ENCODE results near the gene AGBL4.

Gene AGBL4

GRCh38 chr1:48807554-48808260, 1216.0 kb downstream of the AGBL4 start:
- TF ChIP-seq CTCF (IDR thresholded peaks at IDR 0.05; ENCODE audit: low read depth, low read length): no peak

GRCh38 chr1:48803474-48803873, 1220.3 kb downstream of the AGBL4 start:
- no peak for TF ChIP-seq CTCF (IDR thresholded peaks at IDR 0.05; ENCODE audit: low read depth, low read length)
- no peaks in the 10 kb centered on the region for H3K36me3 ChIP-seq
- no peaks in the 10 kb centered on the region for H3K27me3 ChIP-seq (ENCODE audit: insufficient read depth, low read depth, severe bottlenecking)
- no peak overlapping the region for H3K27ac ChIP-seq
- H3K4me3 ChIP-seq (ENCODE audit: low read depth, low read length): no peak overlapping the region
- H3K9me3 ChIP-seq (ENCODE audit: severe bottlenecking): no peaks in the 10 kb centered on the region
- no peak for DNase-seq

More at GRCh38 chr1:48807554-48808260, 1216.0 kb downstream of the AGBL4 start:
- no peak for DNase-seq
- Histone ChIP-seq H3K27ac (no peak overlapping the region), H3K9me3 (ENCODE audit: severe bottlenecking) (no peaks in the 10 kb centered on the region), H3K4me3 (ENCODE audit: low read depth, low read length) (no peak overlapping the region), H3K36me3 (no peaks in the 10 kb centered on the region), H3K27me3 (ENCODE audit: insufficient read depth, low read depth, severe bottlenecking) (no peaks in the 10 kb centered on the region)

GRCh38 chr1:48794816-48795215, 1228.9 kb downstream of the AGBL4 start:
- H3K9me3 ChIP-seq (ENCODE audit: severe bottlenecking): no peaks in the 10 kb centered on the region
- H3K27ac ChIP-seq: no peak overlapping the region
- TF ChIP-seq CTCF (IDR thresholded peaks at IDR 0.05; ENCODE audit: low read depth, low read length): no peak
- DNase-seq: no peak
- no peaks in the 10 kb centered on the region for H3K36me3 ChIP-seq
- H3K27me3 ChIP-seq (ENCODE audit: insufficient read depth, low read depth, severe bottlenecking): no peaks in the 10 kb centered on the region
- no peak overlapping the region for H3K4me3 ChIP-seq (ENCODE audit: low read depth, low read length)

- no peak for DNase-seq
- Histone ChIP-seq H3K27ac (no peak overlapping the region), H3K4me3 (ENCODE audit: low read depth, low read length) (no peak overlapping the region), H3K27me3 (ENCODE audit: insufficient read depth, low read depth, severe bottlenecking) (no peaks in the 10 kb centered on the region), H3K36me3 (no peaks in the 10 kb centered on the region), H3K9me3 (ENCODE audit: severe bottlenecking) (no peaks in the 10 kb centered on the region)
- TF ChIP-seq CTCF (IDR thresholded peaks at IDR 0.05; ENCODE audit: low read depth, low read length): no peak
Observed at GRCh38 chr1:48793863-48794262, 1229.9 kb downstream of the AGBL4 start.

- no peaks in the 10 kb centered on the region for H3K27me3 ChIP-seq (ENCODE audit: insufficient read depth, low read depth, severe bottlenecking)
- H3K27ac ChIP-seq: no peak overlapping the region
- no peaks in the 10 kb centered on the region for H3K9me3 ChIP-seq (ENCODE audit: severe bottlenecking)
- no peak for DNase-seq
- no peak overlapping the region for H3K4me3 ChIP-seq (ENCODE audit: low read depth, low read length)
- H3K36me3 ChIP-seq: no peaks in the 10 kb centered on the region
- TF ChIP-seq CTCF (IDR thresholded peaks at IDR 0.05; ENCODE audit: low read depth, low read length): no peak
Observed at GRCh38 chr1:48792961-48793360, 1230.8 kb downstream of the AGBL4 start.

- H3K9me3 ChIP-seq (ENCODE audit: severe bottlenecking): no peaks in the 10 kb centered on the region
- no peak for TF ChIP-seq CTCF (IDR thresholded peaks at IDR 0.05; ENCODE audit: low read depth, low read length)
- no peaks in the 10 kb centered on the region for H3K36me3 ChIP-seq
- no peaks in the 10 kb centered on the region for H3K27me3 ChIP-seq (ENCODE audit: insufficient read depth, low read depth, severe bottlenecking)
- H3K4me3 ChIP-seq (ENCODE audit: low read depth, low read length): no peak overlapping the region
- DNase-seq: no peak
- H3K27ac ChIP-seq: no peak overlapping the region; the same call in 1 of the 2 replicates
Observed at GRCh38 chr1:48790397-48790796, 1233.4 kb downstream of the AGBL4 start.
